Activated CD4-positive, alpha-beta T cell treated with anti-CD3 and anti-CD28 coated beads for 1 hour (primary cell): Measurements from ENCODE around the gene MORC1.

Experiments
- DNase-seq: peaks from one replicate; pipeline ENCODE4 v3.0.0-alpha.2; 2020

Gene MORC1

DNA sequence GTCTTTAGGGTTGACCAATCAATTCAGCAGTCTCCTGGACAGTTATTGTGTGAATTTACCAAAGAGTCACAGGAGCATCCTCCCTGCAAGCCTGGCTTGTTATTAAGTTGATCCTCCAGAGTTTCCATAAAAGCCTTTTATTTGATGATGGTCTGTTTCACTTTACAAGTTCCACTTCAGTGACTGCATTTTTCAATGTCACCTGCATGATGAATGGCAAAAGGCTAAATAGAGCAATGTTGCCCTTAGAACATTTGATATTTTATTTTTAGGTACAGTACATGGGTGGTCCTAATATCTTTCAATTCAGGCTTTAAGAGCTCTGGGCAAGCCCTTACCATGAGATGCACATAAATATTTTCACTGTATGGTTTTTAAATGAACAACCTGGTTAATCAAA is 186.9 kb downstream of the MORC1 start:
- DNase-seq = no peak

DNA sequence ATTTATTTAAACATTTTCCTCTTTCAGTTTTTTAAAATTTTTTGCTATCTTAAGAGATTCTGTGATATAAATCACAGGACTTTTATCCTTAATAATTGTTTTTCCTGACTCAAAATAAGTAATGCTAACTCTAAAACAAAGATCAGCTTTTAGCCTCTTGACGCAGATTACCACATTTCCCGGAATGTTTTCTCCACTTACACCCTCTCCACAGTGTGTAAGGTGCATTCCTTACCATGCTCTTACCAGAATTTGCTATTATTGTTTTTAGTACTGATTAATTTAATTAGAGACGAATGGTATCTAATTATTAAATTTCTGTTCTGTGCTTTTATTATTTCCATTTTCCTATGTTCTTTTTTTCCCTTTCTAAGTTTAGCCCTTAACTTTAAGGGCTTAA is 199.1 kb downstream of the MORC1 start:
- DNase-seq = no peak

DNA sequence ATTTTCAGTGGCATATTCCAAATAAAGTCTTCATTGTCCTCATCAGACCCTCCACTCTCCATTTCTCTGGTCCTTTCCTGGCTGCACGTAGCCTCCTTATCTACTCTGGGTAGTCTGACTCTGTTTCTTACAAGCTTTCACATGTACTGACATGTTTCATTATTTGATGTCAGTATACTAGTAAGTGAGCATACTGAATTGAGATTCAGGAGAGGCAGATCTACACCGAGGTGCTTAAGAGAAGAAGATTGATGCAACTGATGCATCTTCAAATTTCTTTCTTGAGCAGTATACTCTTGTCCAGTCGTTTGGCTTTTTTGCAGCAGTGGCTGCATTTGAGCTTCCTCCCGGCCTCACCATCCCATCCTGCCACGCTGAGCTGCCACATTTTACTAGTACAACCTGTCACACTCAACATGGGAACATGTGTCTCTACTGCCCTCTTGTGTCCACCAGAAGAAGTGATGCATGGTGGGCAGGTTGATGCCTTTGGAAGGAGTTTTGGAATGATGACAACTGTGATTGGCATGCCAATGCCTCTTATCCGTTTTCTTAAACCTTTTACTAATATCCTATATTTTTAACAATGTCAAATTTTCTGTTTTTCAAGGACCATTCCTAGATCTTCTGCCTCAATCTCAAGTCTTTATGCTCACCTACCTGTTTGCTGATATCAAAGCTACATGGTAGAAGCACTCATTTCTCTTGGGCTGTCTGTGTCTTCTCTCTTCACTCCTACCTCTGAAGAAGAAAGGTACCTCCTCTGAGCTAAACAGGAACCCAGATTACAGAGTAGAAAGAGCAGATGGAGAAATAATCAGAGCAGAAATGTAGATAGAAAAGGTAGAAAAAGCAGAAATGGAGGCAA is 202.9 kb downstream of the MORC1 start:
- peak; percentile 34 for DNase-seq

DNA sequence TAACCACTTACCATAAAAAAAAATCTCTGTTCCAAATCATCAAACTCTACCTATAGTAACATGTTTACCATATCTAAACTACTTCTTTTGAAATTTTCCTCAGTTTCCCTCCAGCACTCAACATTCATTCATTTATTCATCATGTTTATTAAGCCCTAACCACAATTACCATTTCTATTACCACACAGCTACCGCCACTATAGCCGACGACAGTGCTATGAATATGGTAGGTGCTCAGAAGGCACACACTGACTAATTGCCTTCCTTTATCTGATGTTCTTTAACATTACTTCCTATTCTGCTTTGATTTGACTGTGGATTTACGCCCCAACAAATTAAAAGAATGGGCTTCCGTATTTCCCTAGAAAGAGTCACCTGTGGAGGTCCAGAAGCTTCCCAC is 208.1 kb downstream of the MORC1 start:
- DNase-seq = no peak
